GM13977 (cell line): ENCODE results near the gene MAD1L1.
"Not testable (repeated sequence)": the region's sequence is repeated elsewhere in the genome, so short reads cannot be mapped to it uniquely, and the experiment has no call there.

ENCODE experiments used
- DNase-seq: peaks from one replicate; pipeline ENCODE4 v3.0.0; 2012; ENCODE audit warnings: low spot score
- in situ Hi-C: fragments of 300-500 bp; cut with MboI; formaldehyde crosslinking; loops from one replicate; pipeline ENCODE4 v1.12.0; 2022; ENCODE audit warnings: low sequenced_read_pairs, low pct_unique_long_range_greater_than_20kb, mixed read lengths, inconsistent platforms; ENCODE audit not compliant: unreplicated experiment
- TF ChIP-seq, protein P1 (sequence below): IDR thresholded peaks from 2 replicates; pipeline ENCODE4 v1.5.1; 2012; ENCODE audit warnings: mild to moderate bottlenecking, control low read depth; ENCODE audit not compliant: insufficient read depth; ENCODE audit errors: extremely low read depth, missing control alignments

Gene MAD1L1

GRCh38 chr7:1885465-1886226 is 347.1 kb downstream of the MAD1L1 start:
- no peak for DNase-seq
- TF ChIP-seq, protein P1, sequence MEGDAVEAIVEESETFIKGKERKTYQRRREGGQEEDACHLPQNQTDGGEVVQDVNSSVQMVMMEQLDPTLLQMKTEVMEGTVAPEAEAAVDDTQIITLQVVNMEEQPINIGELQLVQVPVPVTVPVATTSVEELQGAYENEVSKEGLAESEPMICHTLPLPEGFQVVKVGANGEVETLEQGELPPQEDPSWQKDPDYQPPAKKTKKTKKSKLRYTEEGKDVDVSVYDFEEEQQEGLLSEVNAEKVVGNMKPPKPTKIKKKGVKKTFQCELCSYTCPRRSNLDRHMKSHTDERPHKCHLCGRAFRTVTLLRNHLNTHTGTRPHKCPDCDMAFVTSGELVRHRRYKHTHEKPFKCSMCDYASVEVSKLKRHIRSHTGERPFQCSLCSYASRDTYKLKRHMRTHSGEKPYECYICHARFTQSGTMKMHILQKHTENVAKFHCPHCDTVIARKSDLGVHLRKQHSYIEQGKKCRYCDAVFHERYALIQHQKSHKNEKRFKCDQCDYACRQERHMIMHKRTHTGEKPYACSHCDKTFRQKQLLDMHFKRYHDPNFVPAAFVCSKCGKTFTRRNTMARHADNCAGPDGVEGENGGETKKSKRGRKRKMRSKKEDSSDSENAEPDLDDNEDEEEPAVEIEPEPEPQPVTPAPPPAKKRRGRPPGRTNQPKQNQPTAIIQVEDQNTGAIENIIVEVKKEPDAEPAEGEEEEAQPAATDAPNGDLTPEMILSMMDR: no peak
- in situ Hi-C loops: no loop called here

GRCh38 chr7:1884583-1885350 is 348.0 kb downstream of the MAD1L1 start:
- TF ChIP-seq, protein P1: no peak
- no peak for DNase-seq
- in situ Hi-C loops: no loop called here

DNA sequence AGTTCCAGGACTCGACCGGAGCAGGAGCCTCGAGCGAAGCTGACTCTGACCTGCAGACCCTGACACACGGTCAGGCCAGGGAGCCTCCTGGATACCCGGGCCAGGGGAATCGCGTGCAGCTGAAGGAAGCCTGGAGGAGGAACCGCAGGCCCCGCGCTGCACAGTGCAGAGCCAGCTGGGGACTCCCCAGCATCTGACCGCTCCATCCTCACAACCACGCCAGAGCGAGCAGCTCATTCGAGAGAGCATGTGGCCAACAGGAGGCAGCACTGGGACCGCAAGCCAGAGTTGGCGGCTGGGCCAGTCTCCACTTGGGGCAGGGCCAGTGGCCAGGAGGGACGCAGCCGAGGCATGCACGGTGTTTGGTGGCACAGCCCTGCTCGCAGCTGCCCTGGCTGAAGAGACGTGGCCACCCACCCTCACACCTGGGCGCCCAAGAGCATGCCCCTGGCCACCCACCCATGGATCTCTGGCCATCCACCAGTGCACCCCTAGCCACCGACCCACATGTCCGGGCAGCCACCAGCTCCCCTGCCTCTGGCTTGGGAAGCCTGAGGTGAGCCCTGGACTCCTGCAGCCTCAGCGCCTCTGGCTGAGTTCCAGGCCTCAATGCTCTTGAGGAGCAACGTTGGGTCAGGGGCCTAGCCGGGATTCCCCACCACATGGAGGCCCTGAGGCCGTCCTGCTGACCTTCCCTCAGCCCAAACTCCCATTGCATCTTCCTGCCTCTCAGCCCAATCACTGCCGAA is 348.7 kb downstream of the MAD1L1 start:
- TF ChIP-seq, protein P1: no peak
- no peak for DNase-seq

DNA sequence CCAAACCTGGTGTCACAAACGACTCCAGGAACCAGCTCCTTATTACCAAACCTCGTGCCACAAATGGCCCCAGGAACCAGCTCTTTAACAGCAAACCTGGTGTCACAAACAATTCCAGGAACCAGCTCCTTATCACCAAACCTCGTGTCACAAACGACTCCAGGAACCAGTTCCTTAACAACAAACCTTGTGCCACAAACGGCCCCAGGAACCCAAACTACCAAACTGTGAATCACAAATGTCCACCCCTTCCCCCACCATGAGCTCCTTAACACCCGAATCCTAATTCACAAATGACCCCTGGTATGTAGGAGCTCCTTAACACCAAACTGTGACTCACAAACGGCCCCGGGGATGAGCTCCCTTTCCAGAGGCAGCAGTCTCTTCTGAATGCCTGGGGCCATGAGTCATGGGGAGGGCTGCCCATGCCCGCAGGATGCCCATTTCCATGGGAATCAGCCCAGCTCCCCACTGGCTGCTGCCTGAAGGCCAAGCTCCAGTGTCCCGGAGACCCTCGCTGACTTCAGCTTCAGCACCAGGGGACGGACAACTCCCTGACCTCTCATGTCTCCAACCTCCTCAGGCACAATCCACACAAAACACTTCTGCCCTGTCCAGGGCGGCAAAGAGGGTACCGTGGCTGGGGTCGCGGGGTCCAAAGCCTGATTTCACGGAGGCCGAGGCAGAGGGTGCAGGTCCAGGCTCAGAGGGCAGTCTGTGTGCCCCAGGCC is 349.5 kb downstream of the MAD1L1 start:
- DNase-seq: no peak
- in situ Hi-C loops: no loop called here
- TF ChIP-seq, protein P1: no peak

More for the DNA sequence above, 348.7 kb downstream of the MAD1L1 start:
- in situ Hi-C loops: no loop called here

DNA sequence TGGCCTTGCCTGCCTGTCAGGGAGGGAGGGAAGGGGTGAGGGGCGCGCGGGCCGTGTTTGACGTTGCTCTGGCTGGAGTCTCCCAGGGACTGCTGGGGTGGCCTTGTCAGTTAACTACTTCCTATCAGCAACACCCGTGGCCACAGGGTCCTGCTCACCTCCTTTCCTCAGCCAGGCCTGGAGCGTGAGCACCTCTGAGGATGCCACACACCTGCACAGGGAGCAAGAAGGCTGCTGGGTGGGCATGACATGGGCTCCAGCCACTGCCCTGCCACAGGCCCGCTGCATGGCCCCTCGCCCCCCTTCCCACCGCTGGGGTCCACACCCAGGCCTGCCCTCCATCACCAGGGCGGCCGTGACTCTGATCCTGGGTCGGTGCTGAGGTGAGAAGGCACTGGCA is 350.3 kb downstream of the MAD1L1 start:
- in situ Hi-C loops: no loop called here
- TF ChIP-seq, protein P1: no peak
- no peak for DNase-seq

DNA sequence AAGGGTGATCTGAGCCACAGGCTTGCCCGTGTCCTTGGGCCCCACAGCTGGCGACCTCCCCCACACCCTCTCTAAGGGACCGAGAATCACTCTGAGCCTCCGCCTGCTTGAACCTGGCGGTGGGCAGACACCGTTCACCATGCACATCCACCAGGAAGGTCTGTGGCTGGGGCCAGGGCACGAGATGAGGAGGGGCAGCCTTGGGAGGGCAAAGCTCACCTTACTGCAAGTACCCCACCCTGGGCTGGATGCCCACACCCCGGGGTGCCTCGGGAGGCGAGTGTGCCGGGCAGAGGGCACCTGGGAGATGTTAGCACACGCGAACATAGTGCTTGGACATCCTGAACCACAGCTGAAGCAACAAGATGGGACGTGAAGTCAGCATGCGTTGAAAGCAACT is 350.8 kb downstream of the MAD1L1 start:
- DNase-seq: no peak

DNA sequence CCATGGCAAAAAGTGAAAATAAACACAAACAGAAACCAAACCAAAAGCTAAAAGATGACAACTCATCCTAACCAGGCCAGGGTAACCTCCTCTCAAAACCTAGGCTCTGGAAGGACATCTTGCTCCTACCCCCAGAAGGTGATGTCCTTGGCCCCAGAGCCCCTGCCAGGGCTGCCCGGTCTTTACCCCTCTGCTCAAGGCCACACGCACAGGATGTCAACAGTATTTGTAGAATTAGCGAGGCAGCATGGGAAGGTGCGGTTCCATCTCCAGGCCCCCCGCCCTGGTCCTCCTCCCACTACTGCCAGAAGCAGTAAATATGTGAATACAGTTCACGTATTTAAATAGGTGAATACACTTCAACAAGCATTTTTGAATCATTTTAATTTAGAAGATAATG is 356.1 kb downstream of the MAD1L1 start:
- in situ Hi-C loops, DNase-seq: not testable (repeated sequence)

More for the DNA sequence above, 350.8 kb downstream of the MAD1L1 start:
- TF ChIP-seq, protein P1: no peak
- in situ Hi-C loops: no loop called here

GRCh38 chr7:1875392-1876199 is 357.1 kb downstream of the MAD1L1 start:
- DNase-seq, in situ Hi-C loops: not testable (repeated sequence)
